ENCODE measurements around the gene RPL11.

The RPL11 gene

DNA sequence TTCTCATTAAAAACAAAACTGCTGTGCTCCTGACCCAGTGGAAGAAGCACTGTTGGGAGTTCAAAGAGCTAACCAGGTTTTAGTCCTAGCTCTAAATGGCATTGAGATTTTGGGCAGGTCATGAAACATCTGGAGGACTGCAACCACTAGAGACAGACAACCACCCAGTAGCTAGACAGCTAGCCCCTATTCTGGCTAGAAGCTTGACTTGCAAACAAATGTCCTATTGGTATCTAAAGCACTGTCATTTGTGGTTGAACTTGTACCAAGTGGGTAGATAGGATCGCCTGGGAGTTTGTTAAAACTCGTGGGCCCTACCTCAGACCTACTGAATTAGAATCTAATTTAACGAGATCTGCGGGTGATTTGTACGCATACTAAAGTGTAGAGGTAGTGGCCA is 6.9 kb downstream of the RPL11 start:
- no peak overlapping the region for H3K4me3 ChIP-seq (ENCODE audit: low read depth, low read length)
- no peak for DNase-seq (ENCODE audit: low read depth)
- TF ChIP-seq CTCF (IDR thresholded peaks at IDR 0.05; ENCODE audit: low read depth, low read length): no peak
- no peak for TF ChIP-seq MYC (IDR thresholded peaks at IDR 0.05; ENCODE audit: low read depth, low read length)
- no peak for TF ChIP-seq POLR2A (IDR thresholded peaks at IDR 0.05; ENCODE audit: extremely low read depth, insufficient read length)
- TF ChIP-seq, protein P1, sequence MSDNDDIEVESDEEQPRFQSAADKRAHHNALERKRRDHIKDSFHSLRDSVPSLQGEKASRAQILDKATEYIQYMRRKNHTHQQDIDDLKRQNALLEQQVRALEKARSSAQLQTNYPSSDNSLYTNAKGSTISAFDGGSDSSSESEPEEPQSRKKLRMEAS (IDR thresholded peaks at IDR 0.05; ENCODE audit: low read depth, low read length): no peak

- DNase-seq (ENCODE audit: low read depth): peak; percentile 47
- no peak overlapping the region for H3K4me3 ChIP-seq (ENCODE audit: low read depth, low read length)
- TF ChIP-seq CTCF (IDR thresholded peaks at IDR 0.05; ENCODE audit: low read depth, low read length): no peak
- TF ChIP-seq POLR2A (IDR thresholded peaks at IDR 0.05; ENCODE audit: extremely low read depth, insufficient read length): no peak
- TF ChIP-seq MYC (IDR thresholded peaks at IDR 0.05; ENCODE audit: low read depth, low read length): no peak
- TF ChIP-seq, protein P1 (IDR thresholded peaks at IDR 0.05; ENCODE audit: low read depth, low read length): no peak
These were observed 7.9 kb downstream of the RPL11 start for GRCh38 chr1:23699280-23700179.

- DNase-seq (ENCODE audit: low read depth): no peak
- H3K4me3 ChIP-seq (ENCODE audit: low read depth, low read length): no peak overlapping the region
- no peak for TF ChIP-seq CTCF (IDR thresholded peaks at IDR 0.05; ENCODE audit: low read depth, low read length)
- TF ChIP-seq, protein P1 (IDR thresholded peaks at IDR 0.05; ENCODE audit: low read depth, low read length): no peak
- no peak for TF ChIP-seq MYC (IDR thresholded peaks at IDR 0.05; ENCODE audit: low read depth, low read length)
- no peak for TF ChIP-seq POLR2A (IDR thresholded peaks at IDR 0.05; ENCODE audit: extremely low read depth, insufficient read length)
These were observed 9.7 kb downstream of the RPL11 start for GRCh38 chr1:23701310-23701709.

DNA sequence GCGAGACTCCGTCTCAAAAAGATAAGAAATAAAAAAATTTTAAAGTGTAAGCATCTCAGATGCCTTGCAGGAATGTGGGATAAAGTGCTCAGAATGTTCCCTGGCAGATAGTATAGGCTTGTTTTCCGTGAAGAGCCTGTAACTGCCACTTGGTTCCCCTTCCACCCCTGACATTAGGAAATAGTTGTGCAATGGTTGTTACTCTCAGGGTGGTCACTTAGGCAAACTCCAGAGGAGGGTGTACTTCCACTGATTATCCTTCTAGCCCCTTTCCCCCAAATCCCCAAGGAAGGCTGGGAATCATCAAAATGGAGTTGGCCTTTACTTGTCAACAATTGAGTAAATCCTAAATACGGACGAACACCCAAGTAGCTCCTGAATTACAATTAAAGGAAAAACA is 10.4 kb downstream of the RPL11 start:
- no peak overlapping the region for H3K4me3 ChIP-seq (ENCODE audit: low read depth, low read length)
- DNase-seq (ENCODE audit: low read depth): peak; percentile 44
- TF ChIP-seq POLR2A (IDR thresholded peaks at IDR 0.05; ENCODE audit: extremely low read depth, insufficient read length) (no peak), CTCF (IDR thresholded peaks at IDR 0.05; ENCODE audit: low read depth, low read length) (no peak), MYC (IDR thresholded peaks at IDR 0.05; ENCODE audit: low read depth, low read length) (no peak)
- TF ChIP-seq, protein P1 (IDR thresholded peaks at IDR 0.05; ENCODE audit: low read depth, low read length): no peak

GRCh38 chr1:23704834-23705495 is 13.4 kb downstream of the RPL11 start:
- no peak overlapping the region for H3K4me3 ChIP-seq (ENCODE audit: low read depth, low read length)
- TF ChIP-seq POLR2A (IDR thresholded peaks at IDR 0.05; ENCODE audit: extremely low read depth, insufficient read length) (no peak), CTCF (IDR thresholded peaks at IDR 0.05; ENCODE audit: low read depth, low read length) (no peak), MYC (IDR thresholded peaks at IDR 0.05; ENCODE audit: low read depth, low read length) (no peak)
- TF ChIP-seq, protein P1 (IDR thresholded peaks at IDR 0.05; ENCODE audit: low read depth, low read length): no peak
- no peak for DNase-seq (ENCODE audit: low read depth)

Data from NB4 (cell line).